ENCODE measurements around the gene SEMA5B.

Gene SEMA5B

GRCh38 chr3:123028233-123028828 is 768 bp upstream of the SEMA5B start:
- H3K27ac ChIP-seq (ENCODE audit: low read depth, low read length) = no peak overlapping the region
- H3K9me3 ChIP-seq (ENCODE audit: control insufficient read depth in 1 of 2, low read length in 2 of 2) = no peaks in the 10 kb centered on the region
- H3K9ac ChIP-seq (ENCODE audit: low read depth in 1 of 2, low read length in 2 of 2) = peak overlapping the region in 1 of 2 donors; percentile 42
- H3K27me3 ChIP-seq (ENCODE audit: control insufficient read depth in 1 of 2, insufficient read depth in 2 of 2, low read length in 2 of 2) = peaks cover 49 to 76% of the 10 kb centered on the region in 2 donors
- peak overlapping the region; percentile 64 to 72 for H3K4me3 ChIP-seq (ENCODE audit: low read depth in 1 of 2, low read length in 2 of 2)
- H3K36me3 ChIP-seq (ENCODE audit: control insufficient read depth in 1 of 2, insufficient read depth in 2 of 2, low read length in 2 of 2) = no peaks in the 10 kb centered on the region
- H3K4me1 ChIP-seq (ENCODE audit: control insufficient read depth in 1 of 2, insufficient read depth in 2 of 2, low read length in 2 of 2) = peaks cover 16 to 17% of the 10 kb centered on the region in 2 donors

- H3K9ac ChIP-seq (ENCODE audit: low read depth in 1 of 2, low read length in 2 of 2) = no peak overlapping the region
- H3K4me1 ChIP-seq (ENCODE audit: control insufficient read depth in 1 of 2, insufficient read depth in 2 of 2, low read length in 2 of 2) = peaks cover 16 to 17% of the 10 kb centered on the region in 2 donors
- no peaks in the 10 kb centered on the region for H3K36me3 ChIP-seq (ENCODE audit: control insufficient read depth in 1 of 2, insufficient read depth in 2 of 2, low read length in 2 of 2)
- H3K4me3 ChIP-seq (ENCODE audit: low read depth in 1 of 2, low read length in 2 of 2) = peak overlapping the region; percentile 64 to 72
- no peak overlapping the region for H3K27ac ChIP-seq (ENCODE audit: low read depth, low read length)
- H3K27me3 ChIP-seq (ENCODE audit: control insufficient read depth in 1 of 2, insufficient read depth in 2 of 2, low read length in 2 of 2) = peaks cover 51 to 86% of the 10 kb centered on the region in 2 donors
- no peaks in the 10 kb centered on the region for H3K9me3 ChIP-seq (ENCODE audit: control insufficient read depth in 1 of 2, low read length in 2 of 2)
Measured at GRCh38 chr3:123026565-123027291, 835 bp downstream of the SEMA5B start.

- Histone ChIP-seq H3K27ac (ENCODE audit: low read depth, low read length) (no peak overlapping the region), H3K9ac (ENCODE audit: low read depth in 1 of 2, low read length in 2 of 2) (no peak overlapping the region), H3K9me3 (ENCODE audit: control insufficient read depth in 1 of 2, low read length in 2 of 2) (no peaks in the 10 kb centered on the region), H3K4me1 (ENCODE audit: control insufficient read depth in 1 of 2, insufficient read depth in 2 of 2, low read length in 2 of 2) (peaks cover 16 to 17% of the 10 kb centered on the region in 2 donors), H3K4me3 (ENCODE audit: low read depth in 1 of 2, low read length in 2 of 2) (no peak overlapping the region), H3K27me3 (ENCODE audit: control insufficient read depth in 1 of 2, insufficient read depth in 2 of 2, low read length in 2 of 2) (peaks cover 47 to 85% of the 10 kb centered on the region in 2 donors), H3K36me3 (ENCODE audit: control insufficient read depth in 1 of 2, insufficient read depth in 2 of 2, low read length in 2 of 2) (no peaks in the 10 kb centered on the region)
Measured at GRCh38 chr3:123025642-123026521, 1.7 kb downstream of the SEMA5B start.

- Histone ChIP-seq H3K9ac (ENCODE audit: low read depth in 1 of 2, low read length in 2 of 2) (no peak overlapping the region), H3K36me3 (ENCODE audit: control insufficient read depth in 1 of 2, insufficient read depth in 2 of 2, low read length in 2 of 2) (no peaks in the 10 kb centered on the region), H3K9me3 (ENCODE audit: control insufficient read depth in 1 of 2, low read length in 2 of 2) (no peaks in the 10 kb centered on the region), H3K4me3 (ENCODE audit: low read depth in 1 of 2, low read length in 2 of 2) (no peak overlapping the region), H3K4me1 (ENCODE audit: control insufficient read depth in 1 of 2, insufficient read depth in 2 of 2, low read length in 2 of 2) (peaks cover 16 to 17% of the 10 kb centered on the region in 2 donors), H3K27me3 (ENCODE audit: control insufficient read depth in 1 of 2, insufficient read depth in 2 of 2, low read length in 2 of 2) (peaks cover 34 to 74% of the 10 kb centered on the region in 2 donors), H3K27ac (ENCODE audit: low read depth, low read length) (no peak overlapping the region)
Measured at GRCh38 chr3:123024056-123024455, 3.5 kb downstream of the SEMA5B start.

- peaks cover 6% of the 10 kb centered on the region in 2 donors for H3K4me1 ChIP-seq (ENCODE audit: control insufficient read depth in 1 of 2, insufficient read depth in 2 of 2, low read length in 2 of 2)
- H3K9me3 ChIP-seq (ENCODE audit: control insufficient read depth in 1 of 2, low read length in 2 of 2) = no peaks in the 10 kb centered on the region
- no peak overlapping the region for H3K9ac ChIP-seq (ENCODE audit: low read depth in 1 of 2, low read length in 2 of 2)
- H3K4me3 ChIP-seq (ENCODE audit: low read depth in 1 of 2, low read length in 2 of 2) = no peak overlapping the region
- H3K27ac ChIP-seq (ENCODE audit: low read depth, low read length) = no peak overlapping the region
- H3K27me3 ChIP-seq (ENCODE audit: control insufficient read depth in 1 of 2, insufficient read depth in 2 of 2, low read length in 2 of 2) = peaks cover 22 to 56% of the 10 kb centered on the region in 2 donors
- no peaks in the 10 kb centered on the region for H3K36me3 ChIP-seq (ENCODE audit: control insufficient read depth in 1 of 2, insufficient read depth in 2 of 2, low read length in 2 of 2)
Measured at GRCh38 chr3:123021996-123022510, 5.5 kb downstream of the SEMA5B start.

- Histone ChIP-seq H3K27me3 (ENCODE audit: control insufficient read depth in 1 of 2, insufficient read depth in 2 of 2, low read length in 2 of 2) (peaks cover 19 to 49% of the 10 kb centered on the region in 2 donors), H3K9me3 (ENCODE audit: control insufficient read depth in 1 of 2, low read length in 2 of 2) (no peaks in the 10 kb centered on the region), H3K9ac (ENCODE audit: low read depth in 1 of 2, low read length in 2 of 2) (no peak overlapping the region)
Measured at GRCh38 chr3:123021388-123021787, 6.2 kb downstream of the SEMA5B start.

GRCh38 chr3:123020709-123021108 is 6.9 kb downstream of the SEMA5B start:
- H3K4me1 ChIP-seq (ENCODE audit: control insufficient read depth in 1 of 2, insufficient read depth in 2 of 2, low read length in 2 of 2) = no peaks in the 10 kb centered on the region
- H3K4me3 ChIP-seq (ENCODE audit: low read depth in 1 of 2, low read length in 2 of 2) = no peak overlapping the region
- H3K36me3 ChIP-seq (ENCODE audit: control insufficient read depth in 1 of 2, insufficient read depth in 2 of 2, low read length in 2 of 2) = no peaks in the 10 kb centered on the region
- H3K9me3 ChIP-seq (ENCODE audit: control insufficient read depth in 1 of 2, low read length in 2 of 2) = no peaks in the 10 kb centered on the region
- H3K27me3 ChIP-seq (ENCODE audit: control insufficient read depth in 1 of 2, insufficient read depth in 2 of 2, low read length in 2 of 2) = peaks cover 17 to 44% of the 10 kb centered on the region in 2 donors
- no peak overlapping the region for H3K9ac ChIP-seq (ENCODE audit: low read depth in 1 of 2, low read length in 2 of 2)
- H3K27ac ChIP-seq (ENCODE audit: low read depth, low read length) = no peak overlapping the region

More at GRCh38 chr3:123021388-123021787, 6.2 kb downstream of the SEMA5B start:
- H3K4me1 ChIP-seq (ENCODE audit: control insufficient read depth in 1 of 2, insufficient read depth in 2 of 2, low read length in 2 of 2) = peaks cover 0 to under 1% of the 10 kb centered on the region in 2 donors
- no peak overlapping the region for H3K4me3 ChIP-seq (ENCODE audit: low read depth in 1 of 2, low read length in 2 of 2)
- H3K36me3 ChIP-seq (ENCODE audit: control insufficient read depth in 1 of 2, insufficient read depth in 2 of 2, low read length in 2 of 2) = no peaks in the 10 kb centered on the region
- H3K27ac ChIP-seq (ENCODE audit: low read depth, low read length) = no peak overlapping the region

- Histone ChIP-seq H3K27ac (ENCODE audit: low read depth, low read length) (no peak overlapping the region), H3K36me3 (ENCODE audit: control insufficient read depth in 1 of 2, insufficient read depth in 2 of 2, low read length in 2 of 2) (no peaks in the 10 kb centered on the region), H3K4me3 (ENCODE audit: low read depth in 1 of 2, low read length in 2 of 2) (no peak overlapping the region), H3K27me3 (ENCODE audit: control insufficient read depth in 1 of 2, insufficient read depth in 2 of 2, low read length in 2 of 2) (peaks cover 10 to 33% of the 10 kb centered on the region in 2 donors), H3K9ac (ENCODE audit: low read depth in 1 of 2, low read length in 2 of 2) (no peak overlapping the region), H3K4me1 (ENCODE audit: control insufficient read depth in 1 of 2, insufficient read depth in 2 of 2, low read length in 2 of 2) (no peaks in the 10 kb centered on the region), H3K9me3 (ENCODE audit: control insufficient read depth in 1 of 2, low read length in 2 of 2) (no peaks in the 10 kb centered on the region)
Measured at GRCh38 chr3:123019591-123019990, 8.0 kb downstream of the SEMA5B start.

- no peaks in the 10 kb centered on the region for H3K36me3 ChIP-seq (ENCODE audit: control insufficient read depth in 1 of 2, insufficient read depth in 2 of 2, low read length in 2 of 2)
- H3K4me1 ChIP-seq (ENCODE audit: control insufficient read depth in 1 of 2, insufficient read depth in 2 of 2, low read length in 2 of 2) = no peaks in the 10 kb centered on the region
- H3K27ac ChIP-seq (ENCODE audit: low read depth, low read length) = no peak overlapping the region
- H3K27me3 ChIP-seq (ENCODE audit: control insufficient read depth in 1 of 2, insufficient read depth in 2 of 2, low read length in 2 of 2) = peaks cover 10 to 29% of the 10 kb centered on the region in 2 donors
- H3K9ac ChIP-seq (ENCODE audit: low read depth in 1 of 2, low read length in 2 of 2) = no peak overlapping the region
- no peaks in the 10 kb centered on the region for H3K9me3 ChIP-seq (ENCODE audit: control insufficient read depth in 1 of 2, low read length in 2 of 2)
- H3K4me3 ChIP-seq (ENCODE audit: low read depth in 1 of 2, low read length in 2 of 2) = no peak overlapping the region
Measured at GRCh38 chr3:123019161-123019560, 8.4 kb downstream of the SEMA5B start.

Measured in duodenal mucosa (tissue), 2 donors.